HG03103 (cell line): ENCODE results near the gene PSME2.
A peak's percentile ranks its signal among the peaks of the same experiment; 100 is the strongest.

ENCODE experiments used
- ATAC-seq: cut with Tn5 transposase; IDR thresholded peaks from one replicate; pipeline ENCODE4 v1.9.1; 2021; ENCODE audit warnings: low read depth; ENCODE audit not compliant: unreplicated experiment

PSME2 gene

DNA sequence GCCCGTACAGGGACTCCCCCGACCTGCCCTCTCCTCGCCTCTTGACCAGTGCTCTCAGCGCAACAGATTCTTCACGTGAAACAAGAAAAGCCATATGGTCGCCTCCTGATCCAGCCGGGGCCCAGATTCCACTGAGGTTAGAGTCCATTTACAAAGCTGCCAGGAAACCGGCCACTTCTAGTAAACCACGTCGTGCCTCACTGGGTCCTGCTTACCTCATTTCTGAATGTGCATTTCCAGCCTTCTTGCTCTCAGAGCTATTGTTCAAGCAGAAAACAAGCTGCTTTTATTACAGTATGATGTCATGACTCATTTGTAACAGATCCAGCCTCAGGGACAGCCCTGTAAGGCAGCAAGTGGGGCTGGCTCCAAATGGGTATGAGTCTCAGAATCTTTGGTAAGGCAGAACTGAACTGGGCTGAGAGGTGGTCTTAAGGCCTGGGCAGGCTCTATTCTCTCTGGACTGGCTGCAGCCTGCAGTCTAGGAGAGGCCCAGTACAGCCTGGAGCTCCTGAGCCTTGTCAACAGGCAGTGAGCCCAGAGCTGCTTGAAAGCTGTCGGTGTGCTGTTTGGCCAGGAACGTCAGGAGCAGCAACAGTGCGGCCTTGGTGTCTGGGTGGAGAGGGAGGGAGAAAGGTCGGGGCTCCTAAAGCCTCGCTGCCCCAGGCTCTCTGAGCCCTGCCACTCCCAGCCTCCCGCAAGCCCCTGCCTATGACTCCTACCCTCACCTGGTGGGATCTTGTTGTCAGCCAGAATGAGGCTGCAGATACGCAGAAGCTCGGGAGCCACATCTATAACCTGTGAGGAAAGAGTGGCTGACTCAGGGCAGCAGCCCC lies 33.8 kb upstream of the PSME2 start:
- no peak for ATAC-seq

DNA sequence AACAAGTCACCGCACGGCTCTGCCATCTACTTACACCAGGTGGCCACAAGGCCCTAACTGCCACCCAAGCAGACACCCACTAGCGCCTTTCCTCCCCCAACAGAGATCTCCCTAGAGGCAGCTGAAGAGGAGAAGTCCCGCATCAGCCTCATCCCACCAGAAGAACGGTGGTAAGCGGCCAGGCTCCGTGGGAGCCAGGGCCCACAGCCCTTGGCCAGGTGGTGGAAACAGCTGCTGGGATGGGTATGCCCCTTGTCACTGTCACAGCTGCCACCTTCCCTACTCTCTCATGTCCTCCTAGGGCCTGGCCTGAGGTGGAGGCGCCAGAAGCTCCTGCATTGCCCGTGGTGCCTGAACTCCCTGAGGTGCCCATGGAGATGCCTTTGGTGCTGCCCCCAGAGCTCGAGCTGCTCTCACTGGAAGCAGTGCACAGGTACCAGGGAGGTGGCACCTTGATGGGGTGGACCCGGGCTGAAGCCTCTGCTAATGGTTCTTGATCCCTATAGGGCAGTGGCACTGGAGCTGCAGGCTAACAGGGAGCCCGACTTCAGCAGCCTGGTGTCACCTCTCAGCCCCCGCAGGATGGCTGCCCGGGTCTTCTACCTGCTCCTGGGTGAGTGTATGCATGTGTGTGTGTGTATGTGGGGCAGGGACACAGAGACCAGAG lies 33.0 kb upstream of the PSME2 start:
- no peak for ATAC-seq

DNA sequence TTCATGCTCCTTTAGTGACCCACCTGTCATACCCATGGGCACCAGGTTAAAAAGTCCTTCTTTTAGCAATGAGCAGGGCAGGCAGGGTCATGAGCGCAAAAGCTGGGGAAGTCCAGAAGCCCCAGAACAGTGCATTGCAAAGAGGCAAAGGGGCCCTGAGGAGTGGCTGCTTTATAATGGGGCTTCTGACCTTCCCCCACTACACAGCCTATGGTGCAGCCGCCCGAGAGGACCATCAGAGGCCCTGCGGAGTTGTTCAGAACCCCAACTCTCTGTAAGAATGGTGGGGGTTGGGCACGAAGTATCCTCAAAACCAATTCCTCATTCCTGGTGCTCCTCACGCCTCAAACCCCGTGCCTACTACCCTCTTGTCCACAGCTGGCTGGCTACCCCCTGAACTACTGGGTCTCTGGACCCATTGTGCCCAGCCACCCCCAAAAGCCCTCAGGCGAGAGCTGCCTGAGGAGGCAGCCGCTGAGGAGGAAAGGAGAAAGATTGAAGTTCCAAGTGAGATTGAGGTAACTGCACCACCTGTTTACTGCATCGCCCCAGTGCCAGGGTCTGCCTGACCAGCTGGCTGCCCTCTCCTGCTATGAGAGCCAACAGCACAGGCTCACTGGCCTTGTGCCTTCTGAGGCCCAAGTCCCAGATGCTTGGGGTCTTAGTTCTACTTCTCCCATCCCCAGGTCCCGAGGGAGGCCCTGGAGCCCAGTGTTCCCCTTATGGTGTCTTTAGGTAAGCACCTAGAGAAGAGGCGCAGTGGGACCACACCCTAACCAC lies 32.2 kb upstream of the PSME2 start:
- ATAC-seq, result no peak

DNA sequence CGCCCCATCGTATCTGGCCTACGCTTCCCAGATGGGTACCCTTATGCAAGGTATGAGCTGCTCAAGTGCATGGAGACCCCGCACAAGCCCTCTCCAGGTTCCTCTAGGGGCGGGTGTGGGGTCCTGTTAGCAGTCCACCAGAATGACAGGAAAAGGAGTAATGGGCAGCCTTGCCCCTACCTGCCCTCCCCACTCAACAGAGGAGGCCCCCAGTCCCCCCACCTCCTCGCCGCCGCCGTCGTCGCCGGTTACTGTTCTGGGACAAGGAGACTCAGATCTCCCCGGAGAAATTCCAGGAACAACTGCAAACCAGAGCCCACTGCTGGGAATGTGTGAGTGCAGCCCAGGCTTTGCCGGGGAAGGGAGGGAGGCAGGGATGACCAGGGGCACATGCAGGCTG lies 31.5 kb upstream of the PSME2 start:
- ATAC-seq, result no peak

DNA sequence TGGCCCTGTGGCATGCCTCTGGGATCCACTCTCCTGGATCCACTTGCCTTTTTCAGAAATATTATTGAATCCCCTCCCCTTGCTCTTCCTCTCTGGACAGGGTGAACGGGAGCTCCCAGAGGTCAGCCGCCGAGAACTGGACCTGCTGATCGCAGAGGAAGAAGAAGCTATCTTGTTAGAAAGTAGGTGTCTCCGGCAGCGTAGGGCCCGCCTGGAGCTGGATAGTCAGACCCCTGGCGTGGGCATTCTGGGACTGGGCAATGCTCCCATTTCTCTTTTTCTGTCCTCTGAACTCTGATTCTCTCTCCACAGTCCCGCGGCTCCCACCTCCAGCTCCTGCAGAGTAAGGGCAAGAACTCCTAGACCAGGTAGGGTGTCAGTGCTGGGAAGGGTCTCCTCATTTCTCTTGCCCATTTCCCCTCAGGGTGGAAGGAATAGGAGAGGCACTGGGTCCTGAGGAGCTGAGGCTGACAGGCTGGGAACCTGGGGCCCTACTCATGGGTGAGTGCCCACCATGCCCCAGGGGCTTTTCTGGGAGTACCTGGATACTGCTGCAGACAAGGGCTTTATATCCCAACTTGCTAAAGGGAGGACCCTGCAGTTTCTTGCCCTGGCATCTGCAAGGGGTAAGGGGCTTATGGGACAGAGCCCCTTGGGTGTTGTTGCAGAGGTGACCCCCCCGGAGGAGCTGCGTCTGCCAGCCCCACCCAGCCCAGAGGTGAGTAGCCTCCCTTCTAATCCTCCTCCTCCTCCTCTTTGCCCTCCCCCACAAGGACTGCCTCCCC lies 30.8 kb upstream of the PSME2 start:
- ATAC-seq, result no peak

DNA sequence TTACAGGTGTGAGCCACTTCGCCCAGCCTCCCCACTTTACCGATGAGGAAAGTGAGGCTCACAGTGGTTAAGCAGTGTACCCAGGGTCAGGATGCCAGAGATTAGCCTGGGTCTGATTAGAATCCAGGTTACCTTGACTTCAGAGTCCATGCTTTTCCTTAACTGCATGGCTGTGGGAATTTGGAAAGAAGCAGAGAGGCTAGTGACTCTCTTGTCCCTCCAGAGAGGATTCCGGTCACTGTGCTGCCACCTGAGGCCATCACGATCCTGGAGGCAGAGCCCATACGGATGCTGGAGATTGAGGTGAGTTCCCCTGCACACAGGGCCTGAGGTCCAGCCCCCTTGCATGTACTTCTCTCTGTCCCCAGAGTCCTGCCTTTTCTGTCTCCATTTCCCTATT lies 30.2 kb upstream of the PSME2 start:
- no peak for ATAC-seq

DNA sequence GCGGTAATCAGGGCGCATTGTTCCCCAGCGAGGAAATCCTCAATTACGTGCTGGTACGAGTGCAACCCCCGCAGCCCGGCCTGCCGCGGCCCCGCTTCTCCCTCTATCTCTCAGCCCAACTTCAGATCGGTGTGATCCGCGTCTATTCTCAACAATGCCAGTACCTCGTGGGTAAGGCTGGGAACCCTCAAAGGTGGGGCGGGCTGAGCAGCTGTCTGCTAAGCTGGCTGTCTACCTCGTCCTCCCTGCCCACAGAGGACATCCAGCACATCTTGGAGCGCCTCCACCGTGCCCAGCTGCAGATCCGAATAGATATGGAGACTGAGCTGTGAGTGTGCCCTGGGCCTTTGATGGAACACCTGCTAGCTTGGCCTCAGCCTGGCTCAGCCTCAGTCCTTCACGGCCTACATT lies 26.5 kb upstream of the PSME2 start:
- ATAC-seq, result no peak

DNA sequence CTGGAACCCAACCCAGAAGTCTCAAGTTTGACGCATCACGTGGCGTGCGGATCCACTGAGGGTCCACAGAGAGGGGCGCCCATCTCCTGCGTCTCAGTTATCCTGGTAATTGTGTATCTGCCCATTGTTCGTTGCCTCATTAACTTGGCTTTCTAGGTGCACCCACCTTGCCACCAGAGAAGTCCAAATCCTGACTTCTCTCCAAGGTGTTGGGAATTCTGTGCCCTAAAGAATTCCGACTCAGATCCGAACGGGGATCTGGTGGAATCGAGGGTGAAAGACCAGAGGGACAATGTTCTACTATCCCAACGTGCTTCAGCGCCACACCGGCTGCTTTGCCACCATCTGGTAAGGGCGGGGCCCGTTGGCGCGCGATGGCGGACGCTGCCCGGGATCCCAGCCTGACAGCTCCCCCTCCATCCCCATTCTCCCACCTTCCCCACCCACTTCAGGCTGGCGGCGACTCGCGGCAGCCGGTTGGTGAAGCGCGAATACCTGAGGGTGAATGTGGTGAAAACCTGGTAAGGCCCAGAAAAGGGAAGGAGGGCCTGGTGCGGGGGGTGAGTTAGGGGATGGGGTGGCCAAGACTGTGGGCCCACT lies 26.0 kb upstream of the PSME2 start:
- no peak for ATAC-seq

DNA sequence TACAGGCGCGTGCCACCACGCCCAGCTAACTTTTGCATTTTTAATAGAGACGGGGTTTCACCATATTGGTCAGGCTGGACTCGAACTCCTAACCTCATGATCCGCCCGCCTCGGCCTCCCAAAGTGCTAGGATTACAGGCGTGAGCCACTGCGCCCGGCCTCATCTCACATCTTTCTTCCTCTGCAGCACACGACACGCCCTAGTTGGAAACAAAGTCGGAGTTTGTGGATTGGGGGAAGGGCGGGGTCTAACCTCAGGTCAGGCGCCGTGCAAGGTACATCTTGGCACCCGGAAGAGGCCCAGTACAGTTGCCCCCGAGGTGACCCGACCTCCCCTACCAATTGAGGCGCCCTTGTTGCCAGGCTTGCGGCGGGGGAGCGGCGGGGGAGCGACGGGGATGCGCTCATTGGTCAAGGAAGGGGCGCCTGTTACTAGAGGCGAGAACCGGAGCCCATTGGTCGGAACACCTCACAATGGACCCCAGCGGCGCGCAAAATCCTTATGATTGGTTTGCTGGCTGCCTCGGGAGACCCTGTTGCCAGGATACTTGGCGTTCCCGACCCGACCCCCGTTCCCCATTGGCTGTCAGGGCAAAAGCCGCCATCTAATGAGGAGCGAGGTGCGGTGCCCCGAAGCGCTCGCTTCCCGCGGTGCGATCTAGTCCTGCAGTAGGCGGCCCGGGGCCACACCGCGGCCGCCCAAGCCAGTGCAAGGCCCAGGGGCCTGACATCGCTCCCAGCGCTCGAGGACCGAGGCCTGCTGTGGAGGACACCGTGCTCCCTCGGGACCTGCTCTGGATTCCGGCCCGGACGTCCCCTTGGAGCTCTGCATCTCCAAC lies 25.2 kb upstream of the PSME2 start, which contains the start of gene REC8:
Gene REC8 (plus strand): TSS at position 659 of the 839 bp plus-strand sequence. CDS start 473 bp downstream, outside the sequence.
- ATAC-seq, result peak; percentile 72

DNA sequence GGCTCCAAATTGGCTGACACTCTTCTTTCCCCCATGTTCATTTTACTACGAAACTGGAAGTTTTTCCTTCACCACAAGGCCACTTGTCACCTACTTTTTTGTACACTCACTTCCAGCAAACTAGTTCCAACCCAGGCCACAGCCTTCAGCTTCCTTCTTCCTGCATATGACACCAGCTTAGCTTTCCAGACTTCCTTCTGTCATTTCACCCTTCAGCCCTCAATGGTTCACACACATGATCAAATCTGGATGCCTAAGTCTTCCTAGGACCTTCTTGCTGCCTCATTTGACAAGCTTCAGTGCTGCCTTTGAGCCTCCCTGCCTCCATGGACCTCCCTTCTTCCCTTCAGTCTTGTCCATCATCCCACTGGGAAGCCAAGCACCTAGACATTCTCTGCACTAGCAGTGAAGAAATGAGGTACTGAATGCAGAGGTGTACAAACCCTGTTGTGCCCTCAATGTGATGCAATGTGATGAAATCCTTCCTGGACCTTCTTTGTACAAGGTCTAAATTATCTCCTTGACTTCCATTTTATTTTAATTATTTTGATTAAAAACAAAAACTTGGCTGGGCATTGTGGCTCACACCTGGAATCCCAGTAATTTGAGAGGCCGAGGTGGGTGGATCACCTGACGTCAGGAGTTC lies 21.2 kb upstream of the PSME2 start:
- ATAC-seq, result no peak

DNA sequence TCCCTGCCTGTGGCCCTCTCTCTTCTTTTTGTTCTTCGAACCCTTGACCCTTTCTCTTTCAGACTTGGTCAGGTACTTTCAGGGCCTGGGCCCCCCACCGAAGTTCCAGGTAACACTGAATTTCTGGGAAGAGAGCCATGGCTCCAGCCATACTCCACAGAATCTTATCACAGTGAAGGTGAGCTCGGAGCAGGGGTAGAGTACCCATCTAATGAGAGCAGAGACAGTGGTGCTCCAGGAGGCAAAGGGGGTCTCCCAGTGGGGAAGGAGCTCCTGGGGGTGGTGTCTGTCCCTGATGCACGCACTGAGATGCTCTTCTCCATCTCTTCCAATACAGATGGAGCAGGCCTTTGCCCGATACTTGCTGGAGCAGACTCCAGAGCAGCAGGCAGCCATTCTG lies 19.4 kb upstream of the PSME2 start:
- ATAC-seq, result no peak

DNA sequence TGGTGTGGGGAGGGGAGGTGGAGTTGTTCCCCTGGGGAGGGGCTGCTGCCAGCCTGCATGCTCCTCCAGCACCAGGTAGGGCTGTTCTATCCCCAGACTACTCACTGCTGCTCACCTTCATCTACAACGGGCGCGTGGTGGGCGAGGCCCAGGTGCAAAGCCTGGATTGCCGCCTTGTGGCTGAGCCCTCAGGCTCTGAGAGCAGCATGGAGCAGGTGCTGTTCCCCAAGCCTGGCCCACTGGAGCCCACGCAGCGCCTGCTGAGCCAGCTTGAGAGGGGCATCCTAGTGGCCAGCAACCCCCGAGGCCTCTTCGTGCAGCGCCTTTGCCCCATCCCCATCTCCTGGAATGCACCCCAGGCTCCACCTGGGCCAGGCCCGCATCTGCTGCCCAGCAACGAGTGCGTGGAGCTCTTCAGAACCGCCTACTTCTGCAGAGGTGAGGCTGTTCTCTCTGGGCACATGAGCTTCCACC lies 18.1 kb upstream of the PSME2 start:
- no peak for ATAC-seq

DNA sequence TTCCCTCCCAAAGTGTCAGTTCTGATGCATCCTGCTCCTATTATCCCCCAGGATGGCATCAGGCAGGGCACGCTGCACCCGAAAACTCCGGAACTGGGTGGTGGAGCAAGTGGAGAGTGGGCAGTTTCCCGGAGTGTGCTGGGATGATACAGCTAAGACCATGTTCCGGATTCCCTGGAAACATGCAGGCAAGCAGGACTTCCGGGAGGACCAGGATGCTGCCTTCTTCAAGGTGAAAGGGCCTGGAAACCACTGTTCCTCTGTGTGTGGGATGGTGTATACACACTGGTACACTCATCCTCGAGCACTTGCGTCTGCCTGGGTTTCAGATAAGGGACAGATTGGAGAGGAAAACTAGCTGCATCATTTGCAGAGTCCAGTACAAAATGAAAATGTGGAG lies 15.7 kb upstream of the PSME2 start:
- ATAC-seq, result no peak

DNA sequence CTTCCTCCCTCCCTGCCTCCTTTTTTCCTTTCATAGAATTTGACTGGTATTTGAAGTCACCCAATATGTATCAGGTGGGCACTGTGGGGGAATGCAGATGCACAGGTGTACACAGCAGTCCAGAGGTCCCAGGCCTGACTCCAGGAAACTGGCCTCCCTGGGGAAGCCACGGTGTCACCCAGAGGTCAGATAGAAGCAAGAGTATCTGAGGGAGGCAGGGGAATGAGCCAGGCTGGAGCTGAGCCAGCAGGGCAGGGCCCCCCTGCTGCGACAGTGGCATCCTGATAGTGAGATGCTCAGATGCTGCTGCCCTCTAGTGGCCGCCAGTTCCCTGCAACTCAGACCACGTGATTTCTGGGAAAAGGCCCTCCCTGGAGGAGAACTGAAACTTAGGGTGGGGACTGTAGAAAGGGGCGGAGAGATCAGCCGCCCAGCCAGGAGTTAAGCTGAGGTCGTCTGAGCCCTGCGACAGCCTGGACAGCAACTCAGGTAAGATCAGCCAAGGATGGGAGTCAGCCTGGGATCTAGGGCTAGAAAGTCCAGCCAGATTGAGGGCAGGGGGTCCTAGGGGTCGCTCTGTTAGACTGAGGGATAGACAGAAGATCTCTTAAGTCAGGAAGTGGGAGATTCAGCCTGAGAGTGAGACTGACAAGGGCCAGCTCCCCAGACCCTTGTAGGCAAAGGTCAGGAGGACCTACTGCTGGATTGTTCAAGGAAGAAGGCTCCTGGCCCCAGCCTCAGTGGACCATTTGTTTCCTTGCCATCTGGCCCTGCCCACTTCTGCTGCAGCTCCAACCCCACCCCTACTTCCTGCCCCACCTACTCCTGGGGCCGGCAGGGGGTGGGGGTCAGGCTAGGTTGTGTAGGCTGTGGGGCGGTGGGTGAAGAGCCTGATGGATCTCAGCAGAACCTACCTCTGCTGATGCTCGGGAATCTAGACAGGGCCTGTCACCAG lies 14.7 kb upstream of the PSME2 start, which contains the start of gene IRF9:
Gene IRF9 (plus strand): TSS at position 416 of the 955 bp plus-strand sequence. CDS start 880 bp downstream, outside the sequence.
- peak; percentile 71 for ATAC-seq

DNA sequence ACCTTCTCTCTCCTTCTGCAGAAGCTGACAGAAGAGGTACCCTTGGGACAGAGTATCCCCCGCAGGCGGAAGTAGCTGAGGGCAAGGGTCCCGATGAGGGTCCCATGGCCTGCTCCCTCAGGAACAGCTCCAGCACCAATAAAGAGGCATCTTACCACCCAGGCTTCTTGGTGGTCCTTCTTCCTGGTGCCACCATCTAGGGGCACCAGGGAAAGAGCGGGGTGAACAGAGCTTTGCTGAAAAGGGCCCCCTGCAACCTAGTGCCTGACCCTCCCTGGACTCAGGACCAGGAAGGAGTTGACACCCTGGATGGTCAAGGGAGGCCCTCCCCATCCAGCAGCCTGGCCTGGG lies 14.1 kb upstream of the PSME2 start:
- no peak for ATAC-seq

DNA sequence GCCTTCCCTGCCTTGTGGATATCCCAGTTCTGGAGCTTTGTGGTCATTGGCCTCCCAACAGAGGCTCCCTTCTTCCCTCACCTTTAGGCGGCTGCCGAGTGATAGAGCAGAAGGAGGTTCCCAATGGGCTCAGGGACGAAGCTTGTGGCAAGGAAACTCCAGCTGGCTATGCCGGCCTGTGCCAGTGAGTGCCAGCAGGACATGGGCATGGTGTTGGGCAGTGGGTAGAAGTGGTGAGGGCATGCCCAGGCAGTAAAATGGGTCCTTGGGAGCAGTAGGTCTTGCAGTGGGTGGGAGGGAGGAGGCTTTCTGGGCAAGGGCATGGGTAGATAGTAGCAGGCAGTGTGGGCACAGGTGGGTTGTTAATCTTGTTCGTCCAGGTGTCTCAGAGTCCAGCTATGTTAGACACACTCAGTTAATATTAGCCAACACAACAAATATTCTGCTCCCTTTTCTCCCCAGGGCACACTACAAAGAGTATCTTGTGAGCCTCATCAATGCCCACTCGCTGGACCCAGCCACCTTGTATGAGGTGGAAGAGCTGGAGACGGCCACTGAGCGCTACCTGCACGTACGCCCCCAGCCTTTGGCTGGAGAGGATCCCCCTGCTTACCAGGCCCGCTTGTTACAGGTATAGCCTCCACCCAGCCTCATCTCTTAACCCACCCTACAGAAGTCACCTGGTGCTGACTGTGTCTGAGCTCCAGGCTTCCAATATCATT lies 13.5 kb upstream of the PSME2 start:
- ATAC-seq, result no peak

DNA sequence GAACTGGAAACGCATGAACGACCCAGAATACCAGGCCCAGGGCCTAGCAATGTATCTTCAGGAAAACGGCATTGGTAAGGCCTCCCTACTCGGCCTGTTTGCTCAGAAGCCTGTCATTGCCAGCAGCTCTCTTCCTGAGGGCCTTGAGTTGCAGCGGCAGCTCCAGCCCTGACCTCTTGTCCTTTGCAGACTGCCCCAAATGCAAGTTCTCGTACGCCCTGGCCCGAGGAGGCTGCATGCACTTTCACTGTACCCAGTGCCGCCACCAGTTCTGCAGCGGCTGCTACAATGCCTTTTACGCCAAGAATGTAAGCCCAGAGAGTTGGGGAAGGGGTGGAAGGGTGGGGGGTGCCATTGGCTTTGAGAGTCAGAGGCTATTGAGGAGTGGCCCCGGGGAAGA lies 10.9 kb upstream of the PSME2 start:
- no peak for ATAC-seq
